GM19043 (cell line): Measurements from ENCODE around the gene RALGAPA2.

Source experiments
- ATAC-seq: cut with Tn5 transposase; IDR thresholded peaks from one replicate; pipeline ENCODE4 v1.9.1; 2021; ENCODE audit warnings: low read depth; ENCODE audit not compliant: unreplicated experiment

Gene RALGAPA2

DNA sequence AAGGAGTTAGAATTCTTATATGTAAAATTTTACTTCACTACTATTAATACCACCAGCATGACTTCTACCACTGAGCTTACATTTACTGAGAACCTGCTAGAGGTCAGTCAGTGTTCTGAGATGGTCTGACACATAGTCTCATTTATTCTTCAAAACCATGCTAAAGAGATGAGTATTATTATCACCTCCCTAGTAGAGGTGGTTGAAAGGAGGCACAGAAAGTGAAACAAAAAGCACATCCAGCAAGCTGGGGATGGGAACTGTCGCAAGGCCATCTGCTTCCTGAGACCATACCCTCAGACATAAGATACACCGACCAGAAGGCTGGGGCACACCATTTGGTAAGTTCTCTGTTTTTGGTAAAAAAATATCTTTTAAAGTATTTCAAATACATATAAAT is 206.9 kb downstream of the RALGAPA2 start:
- ATAC-seq = peak; percentile 87

DNA sequence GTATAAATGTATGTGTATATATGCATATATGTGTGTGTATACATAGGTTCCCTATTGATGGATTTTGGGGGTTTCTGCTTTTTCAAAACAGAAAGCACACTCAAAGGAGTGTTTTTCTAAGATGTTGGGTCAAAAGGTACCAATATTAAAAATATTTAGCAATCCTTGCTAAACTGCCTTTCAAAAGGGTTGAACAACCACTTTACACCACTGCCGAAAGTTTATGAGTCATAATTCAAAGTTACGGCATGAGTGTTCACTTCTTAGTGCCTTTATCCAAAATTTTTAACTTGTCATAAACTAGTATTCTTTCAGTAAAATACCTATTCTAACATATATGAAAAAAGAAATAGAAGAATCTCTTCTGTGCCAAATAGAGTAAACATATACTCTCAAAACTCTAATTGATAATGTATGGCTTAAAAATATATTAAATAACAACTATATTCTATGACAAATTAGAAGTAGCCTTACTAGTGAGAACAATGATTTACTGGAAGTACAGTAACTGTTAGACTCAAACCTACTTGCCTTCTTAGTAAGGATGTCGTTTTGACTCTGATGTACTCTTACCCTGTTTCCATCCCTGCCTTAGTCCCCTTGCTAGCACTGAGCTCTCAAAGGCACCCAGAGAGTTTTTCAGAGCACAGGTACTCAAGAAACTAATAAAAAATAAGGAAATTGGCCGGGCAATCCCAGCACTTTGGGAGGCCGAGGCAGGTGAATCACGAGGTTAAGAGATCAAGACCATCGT is 208.5 kb downstream of the RALGAPA2 start:
- ATAC-seq = no peak

GRCh38 chr20:20501128-20501527 is 211.3 kb downstream of the RALGAPA2 start:
- no peak for ATAC-seq

GRCh38 chr20:20500312-20500711 is 212.1 kb downstream of the RALGAPA2 start:
- ATAC-seq = no peak

DNA sequence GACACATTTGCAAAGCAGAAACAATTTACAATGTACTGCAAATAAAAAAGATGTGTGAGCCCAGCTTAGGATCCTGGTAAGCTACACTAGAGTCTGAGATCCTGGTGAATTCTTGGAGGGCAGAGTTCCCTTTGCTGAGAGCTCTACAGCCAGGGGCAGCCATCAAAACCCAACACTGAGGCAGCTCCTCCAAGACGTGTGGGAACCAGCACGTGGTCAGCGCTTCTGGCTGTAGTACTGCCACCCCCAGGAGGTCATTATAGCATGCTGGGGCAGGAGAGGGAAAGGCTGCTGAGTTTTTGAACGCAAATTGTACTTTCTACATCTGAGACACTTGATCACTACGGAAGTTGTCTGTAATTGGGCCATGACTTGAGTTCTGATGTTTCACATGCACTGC is 213.0 kb downstream of the RALGAPA2 start:
- no peak for ATAC-seq

- no peak for ATAC-seq
Observed at GRCh38 chr20:20498076-20498861, 214.2 kb downstream of the RALGAPA2 start.

DNA sequence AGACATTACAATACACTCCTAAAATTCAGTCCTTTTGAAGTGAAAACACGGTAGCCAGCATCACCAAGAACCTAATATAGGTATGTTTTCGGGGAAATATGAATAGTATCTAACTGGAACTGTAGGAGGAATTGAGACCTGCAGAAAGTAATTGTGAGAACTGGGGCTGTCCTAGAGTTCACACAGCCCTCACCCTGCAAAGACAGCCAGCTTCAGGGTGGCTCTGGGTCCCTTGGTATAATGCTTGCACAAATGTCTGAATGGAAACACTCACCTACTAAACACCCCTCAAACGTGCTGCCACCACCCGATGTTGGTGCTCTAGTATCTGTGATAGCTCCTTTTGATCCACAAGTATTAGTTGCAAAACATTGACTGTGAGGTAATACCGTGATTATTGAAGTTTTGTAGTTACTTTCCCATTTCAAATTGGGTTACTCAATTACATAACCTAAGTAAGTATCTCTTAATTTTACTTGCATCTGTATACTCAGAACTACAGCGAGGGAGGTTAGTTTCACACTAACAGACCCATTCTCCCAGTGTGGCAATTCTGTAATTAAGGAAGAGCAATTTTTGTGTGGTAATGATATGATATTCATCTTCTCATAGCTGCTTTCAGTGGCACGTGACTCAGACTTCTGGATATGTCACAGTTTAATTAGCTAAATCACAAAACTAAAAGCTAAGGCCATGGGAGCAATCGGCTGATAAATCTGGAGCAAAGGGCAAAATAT is 215.0 kb downstream of the RALGAPA2 start:
- ATAC-seq = no peak

DNA sequence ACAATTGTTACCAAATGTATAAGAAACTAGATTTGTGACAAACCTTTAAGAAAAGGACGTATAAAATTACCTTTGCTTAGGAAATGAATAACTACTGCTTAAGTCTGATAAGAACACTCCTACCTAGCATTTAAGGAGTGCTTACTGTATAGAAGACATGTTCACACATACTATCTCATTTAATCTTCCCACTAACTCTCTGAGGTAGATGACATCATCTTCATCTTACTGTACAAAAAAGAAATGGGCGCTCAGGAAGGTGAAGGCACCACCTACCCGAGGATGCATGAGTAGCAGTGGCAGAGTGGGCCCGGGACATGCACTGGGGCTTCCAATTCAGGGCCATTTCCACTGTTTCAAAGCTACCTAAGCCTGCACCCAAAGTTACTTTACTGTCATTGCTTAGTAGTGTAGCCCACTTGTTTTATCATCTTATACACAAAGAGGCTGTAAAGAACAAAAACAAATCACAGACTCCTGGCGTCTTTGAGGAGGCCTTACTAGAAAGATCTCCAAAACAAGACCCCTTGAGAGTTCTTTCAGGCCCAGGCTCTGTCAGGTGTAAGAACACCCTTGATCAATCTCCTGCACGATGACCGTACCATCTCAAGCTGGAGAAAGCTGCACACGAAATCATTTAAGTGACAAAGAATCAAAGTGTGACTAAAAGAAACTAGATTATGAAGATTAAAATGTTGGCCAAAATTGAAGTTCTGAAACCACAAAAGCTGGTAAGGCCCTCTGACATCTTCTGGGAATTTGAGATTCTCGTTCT is 216.5 kb downstream of the RALGAPA2 start:
- no peak for ATAC-seq

GRCh38 chr20:20493701-20494100 is 218.7 kb downstream of the RALGAPA2 start:
- no peak for ATAC-seq

GRCh38 chr20:20492521-20493332 is 219.7 kb downstream of the RALGAPA2 start:
- no peak for ATAC-seq

DNA sequence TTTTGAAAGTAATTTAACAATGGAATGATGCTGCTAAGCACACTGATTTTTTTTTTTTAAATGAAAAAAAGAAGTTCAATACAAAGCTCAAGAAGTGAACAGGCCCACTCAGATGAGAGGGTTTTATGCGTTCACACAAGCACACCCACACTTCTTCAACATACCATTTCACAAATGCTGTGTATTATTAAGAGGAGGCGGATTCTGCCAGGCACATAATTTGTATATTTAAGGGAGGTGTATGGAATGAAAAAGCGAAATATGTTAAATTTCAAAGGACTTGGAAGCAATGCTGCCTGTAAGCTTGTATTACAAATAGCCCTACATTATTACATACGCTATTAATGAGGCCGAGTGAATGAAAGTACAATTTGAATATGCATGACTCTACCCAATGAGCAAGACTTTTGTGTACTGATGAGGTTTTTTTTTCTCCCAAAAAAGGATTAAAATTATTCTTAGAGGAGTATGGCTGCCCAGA is 220.6 kb downstream of the RALGAPA2 start:
- no peak for ATAC-seq

GRCh38 chr20:20491110-20491783 is 221.2 kb downstream of the RALGAPA2 start:
- no peak for ATAC-seq

GRCh38 chr20:20490673-20491072 is 221.8 kb downstream of the RALGAPA2 start:
- no peak for ATAC-seq

- peak; percentile 47 for ATAC-seq
Observed at GRCh38 chr20:20489648-20490341, 222.6 kb downstream of the RALGAPA2 start.

DNA sequence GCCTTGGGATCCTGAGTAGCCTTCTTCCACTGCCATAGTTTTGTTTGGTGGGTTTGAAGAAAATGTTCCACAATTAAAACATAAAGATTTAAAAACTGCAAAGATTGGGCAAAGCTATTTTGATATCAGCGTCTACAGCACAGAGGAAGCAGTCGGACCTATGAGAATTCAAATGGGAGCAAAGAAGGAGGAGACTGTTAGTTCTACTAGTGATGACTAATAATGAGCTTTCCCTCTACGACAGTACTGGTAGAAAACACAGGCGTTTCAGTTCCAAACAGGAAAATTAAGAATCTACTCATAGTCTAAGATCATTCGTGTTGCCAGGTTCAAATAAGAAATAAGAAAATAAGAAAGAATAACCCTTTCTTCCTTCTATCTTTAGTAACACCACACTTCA is 223.4 kb downstream of the RALGAPA2 start:
- ATAC-seq = peak; percentile 86

DNA sequence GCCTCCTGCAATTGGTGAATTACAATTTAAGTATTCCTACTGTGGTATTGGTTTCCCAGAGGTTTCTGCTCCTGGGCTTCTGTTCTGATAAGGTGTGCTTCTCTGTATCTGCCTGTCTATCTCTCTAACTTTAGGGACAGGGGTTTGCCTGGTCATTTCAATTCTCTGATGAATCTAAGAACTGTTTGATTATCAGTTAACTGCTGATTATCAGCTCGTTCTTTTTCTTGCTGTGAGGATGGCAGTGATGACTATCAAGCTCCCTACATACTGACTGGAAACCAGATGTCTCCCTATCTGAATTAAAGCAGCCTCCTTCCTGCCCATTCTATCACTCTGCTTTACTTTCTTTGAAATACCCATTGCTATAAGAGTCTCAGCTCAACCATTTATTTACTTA is 224.1 kb downstream of the RALGAPA2 start:
- ATAC-seq = no peak

DNA sequence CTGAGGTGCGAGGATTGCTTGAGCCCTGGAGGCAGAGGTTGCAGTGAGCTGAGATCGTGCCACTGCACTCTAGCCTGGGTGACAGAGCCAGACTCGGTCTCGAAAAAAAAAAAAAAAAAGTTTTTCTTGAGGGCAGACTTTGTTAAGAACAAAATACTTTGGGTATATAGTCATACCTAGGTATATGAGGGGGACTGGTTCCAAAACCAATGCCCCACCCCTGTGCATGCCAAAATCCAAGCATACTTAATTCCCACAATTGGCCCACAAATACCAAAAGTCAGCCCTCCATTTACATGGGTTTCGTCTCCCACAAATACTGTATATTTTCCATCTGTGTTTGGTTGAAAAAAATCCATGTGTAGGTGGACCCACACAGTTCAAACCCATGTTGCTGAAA is 224.6 kb downstream of the RALGAPA2 start:
- no peak for ATAC-seq

DNA sequence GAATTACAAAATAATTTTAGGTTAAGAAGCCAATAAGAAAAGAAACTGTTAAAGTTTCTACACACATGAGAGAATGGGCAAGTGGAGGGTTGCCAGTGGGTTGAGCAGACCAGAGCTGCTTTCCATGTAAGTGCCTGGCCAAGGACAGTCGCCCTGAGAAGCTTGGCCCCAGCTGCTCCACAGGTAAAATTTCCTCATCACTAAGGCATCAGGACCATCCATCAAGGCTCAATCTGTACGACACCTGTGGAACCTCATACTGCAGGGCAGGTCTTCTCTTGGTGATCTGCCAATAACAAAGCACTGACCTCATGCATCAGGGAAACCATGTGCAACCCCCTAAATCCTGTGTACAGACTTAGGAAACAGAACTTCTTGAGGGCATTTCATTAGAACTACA is 229.1 kb downstream of the RALGAPA2 start:
- no peak for ATAC-seq
